ENCODE results near the gene TMEFF1.
"Not testable (repeated sequence)": the region's sequence is repeated elsewhere in the genome, so short reads cannot be mapped to it uniquely, and the experiment has no call there.

The TMEFF1 gene, protein sequence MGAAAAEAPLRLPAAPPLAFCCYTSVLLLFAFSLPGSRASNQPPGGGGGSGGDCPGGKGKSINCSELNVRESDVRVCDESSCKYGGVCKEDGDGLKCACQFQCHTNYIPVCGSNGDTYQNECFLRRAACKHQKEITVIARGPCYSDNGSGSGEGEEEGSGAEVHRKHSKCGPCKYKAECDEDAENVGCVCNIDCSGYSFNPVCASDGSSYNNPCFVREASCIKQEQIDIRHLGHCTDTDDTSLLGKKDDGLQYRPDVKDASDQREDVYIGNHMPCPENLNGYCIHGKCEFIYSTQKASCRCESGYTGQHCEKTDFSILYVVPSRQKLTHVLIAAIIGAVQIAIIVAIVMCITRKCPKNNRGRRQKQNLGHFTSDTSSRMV

GRCh38 chr9:100472788-100473275 is at the start of gene TMEFF1:
Gene TMEFF1 (plus strand): TSS chr9:100473149. CDS start chr9:100473545, 396 bp downstream.
- peak; percentile 71 for DNase-seq (ENCODE audit: low spot score)

DNA sequence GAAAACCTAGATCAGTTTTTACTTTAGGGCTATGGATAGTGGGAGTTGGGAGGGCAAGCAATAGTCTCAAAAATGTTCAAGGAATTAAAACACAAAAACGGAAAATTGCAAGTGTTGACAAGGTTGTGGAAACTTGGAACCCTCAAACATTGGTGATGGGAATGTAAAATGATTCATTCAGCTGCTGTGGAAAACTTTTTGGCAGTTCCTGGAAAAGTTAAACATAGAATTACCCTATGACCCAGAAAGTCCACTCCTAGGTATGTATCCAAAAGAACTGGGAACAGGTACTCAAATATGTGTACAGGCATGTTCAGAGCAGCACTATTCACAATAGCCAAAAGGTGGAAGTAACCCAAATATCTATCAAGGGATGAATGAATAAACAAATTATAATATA is 47.2 kb upstream of the TMEFF1 start:
- no peak for DNase-seq (ENCODE audit: low spot score)

GRCh38 chr9:100426189-100426529 is 46.8 kb upstream of the TMEFF1 start:
- DNase-seq (ENCODE audit: low spot score), result no peak

- peak; percentile 78 for DNase-seq (ENCODE audit: low spot score)
These were observed 46.2 kb upstream of the TMEFF1 start, which contains the start of gene MSANTD3 for GRCh38 chr9:100426530-100427365. Gene MSANTD3 (plus strand): TSS chr9:100427143. CDS start chr9:100441939, 14,796 bp downstream.

GRCh38 chr9:100427366-100428263 is 45.3 kb upstream of the TMEFF1 start:
- peak; percentile 54 for DNase-seq (ENCODE audit: low spot score)

DNA sequence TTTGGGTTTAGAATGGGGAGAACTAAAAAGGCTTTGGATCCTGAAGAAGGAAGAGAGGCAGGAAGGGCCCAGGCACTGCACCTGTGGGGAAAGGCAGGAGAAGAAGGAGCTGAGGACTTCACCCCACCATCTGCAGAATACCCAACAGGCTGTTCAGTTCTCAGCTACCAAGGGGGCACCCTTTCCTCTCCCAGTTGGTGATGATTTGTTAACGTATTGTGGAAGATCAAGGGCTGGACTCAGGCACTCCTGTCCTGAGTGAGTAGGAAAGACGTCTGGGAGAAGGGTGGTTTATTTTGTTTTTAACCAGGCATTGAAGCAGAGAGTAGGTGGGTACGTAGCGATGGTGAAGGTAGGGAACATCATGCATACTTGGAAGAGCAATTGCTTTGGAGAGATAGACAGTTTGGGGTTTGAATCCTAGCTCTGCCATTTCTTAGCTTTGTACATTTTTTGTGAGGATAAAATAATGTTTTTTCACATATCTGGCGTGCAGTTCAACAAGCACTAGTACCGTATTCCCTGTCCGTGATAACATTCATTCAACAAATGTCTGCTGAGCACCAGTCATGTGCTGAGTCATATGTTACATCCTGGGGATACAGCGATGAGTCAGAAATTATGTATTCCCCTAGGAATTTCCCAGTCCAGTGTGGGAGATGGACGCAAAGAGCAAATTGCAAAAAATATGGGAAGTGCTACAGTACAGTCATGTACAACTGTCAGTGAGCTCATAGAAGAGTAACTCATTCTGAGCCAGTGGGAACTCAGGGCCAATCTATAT is 43.9 kb upstream of the TMEFF1 start:
- DNase-seq (ENCODE audit: low spot score), result peak; percentile 96

DNA sequence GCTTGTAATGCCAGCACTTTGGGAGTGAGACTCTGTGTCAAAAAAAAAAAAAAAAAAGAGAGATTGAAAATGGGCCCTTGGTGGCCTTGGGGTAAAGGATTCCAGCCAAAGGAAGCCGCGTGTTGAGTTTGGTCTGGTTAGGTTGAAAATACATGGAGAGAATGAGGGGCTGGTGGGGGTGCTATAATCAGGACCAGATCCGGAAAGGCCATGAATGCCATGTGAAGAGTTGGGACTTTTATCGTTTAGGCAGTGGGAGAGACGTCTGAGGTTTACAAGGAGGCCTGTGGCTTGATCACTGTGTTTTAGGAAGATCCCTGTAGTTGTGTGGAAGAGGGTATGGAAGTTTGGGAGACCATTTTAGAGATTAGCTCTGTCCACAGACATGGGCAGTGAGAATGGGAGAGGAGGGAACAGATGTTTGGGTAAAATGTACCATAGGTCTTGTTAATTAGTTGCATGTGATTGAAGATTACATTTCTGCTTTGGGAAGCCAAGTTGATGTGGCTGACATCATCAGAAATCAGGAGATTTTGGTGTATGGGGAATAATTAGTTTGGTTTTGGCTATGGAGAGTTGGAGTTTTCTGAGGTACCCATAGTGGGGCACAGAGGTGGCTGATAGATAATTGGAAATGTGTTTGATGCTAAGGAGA is 42.5 kb upstream of the TMEFF1 start:
- no peak for DNase-seq (ENCODE audit: low spot score)

DNA sequence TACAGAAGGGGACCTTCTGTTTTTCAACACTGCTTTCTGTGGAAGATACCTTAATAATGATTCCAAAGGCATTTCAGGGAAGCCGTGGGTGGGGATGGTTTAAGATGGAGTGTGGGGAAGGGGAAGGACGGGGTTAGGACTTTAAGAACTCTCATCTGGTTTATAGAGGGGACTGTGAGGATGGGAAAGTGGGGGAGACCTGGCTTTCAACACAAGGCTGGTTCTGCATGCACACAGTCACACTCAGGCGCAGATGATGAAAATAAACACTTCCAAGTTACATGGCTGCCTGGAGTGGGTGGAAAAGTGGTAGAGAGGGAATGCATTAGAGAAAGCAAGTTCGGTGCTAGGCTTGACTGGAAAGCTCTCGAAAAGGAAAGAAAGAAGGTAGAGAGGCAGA is 41.1 kb upstream of the TMEFF1 start:
- DNase-seq (ENCODE audit: low spot score), result no peak

DNA sequence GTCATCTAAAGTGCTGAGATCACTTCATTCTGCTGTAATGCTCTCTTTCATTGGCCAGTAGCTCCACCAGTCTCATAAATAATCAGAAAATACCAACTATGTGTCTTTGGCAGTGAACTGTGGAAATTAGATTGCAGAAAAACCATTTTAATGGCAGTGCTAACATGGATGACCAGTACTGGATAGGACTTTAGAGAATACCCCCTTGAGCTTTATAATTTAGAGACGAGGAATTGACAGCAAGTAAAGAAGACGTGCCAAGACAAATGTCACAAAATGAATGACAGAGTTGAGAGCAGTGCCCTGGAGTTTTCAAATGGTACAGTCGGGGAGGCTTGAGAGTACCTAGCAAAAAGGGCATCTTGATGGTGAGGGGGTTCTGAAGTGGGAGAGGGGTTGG is 40.2 kb upstream of the TMEFF1 start:
- no peak for DNase-seq (ENCODE audit: low spot score)

DNA sequence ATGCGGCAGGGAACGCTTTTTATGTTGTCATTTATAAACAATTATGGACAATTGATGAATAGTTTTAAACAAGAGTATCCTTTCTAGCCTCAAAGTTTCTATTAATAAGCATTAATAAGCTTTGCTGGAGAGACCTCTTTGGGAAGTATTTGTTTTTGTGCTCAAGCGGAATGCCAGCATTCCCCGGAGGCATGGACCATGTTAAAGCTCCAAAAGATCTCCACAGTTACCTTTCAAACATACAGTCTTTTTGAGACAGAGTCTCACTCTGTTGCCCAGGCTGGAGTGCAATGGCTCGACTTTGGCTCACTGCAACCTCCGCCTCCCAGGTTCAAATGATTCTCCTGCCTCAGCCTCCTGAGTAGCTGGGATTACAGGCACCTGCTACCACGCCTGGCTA is 36.4 kb upstream of the TMEFF1 start:
- no peak for DNase-seq (ENCODE audit: low spot score)

DNA sequence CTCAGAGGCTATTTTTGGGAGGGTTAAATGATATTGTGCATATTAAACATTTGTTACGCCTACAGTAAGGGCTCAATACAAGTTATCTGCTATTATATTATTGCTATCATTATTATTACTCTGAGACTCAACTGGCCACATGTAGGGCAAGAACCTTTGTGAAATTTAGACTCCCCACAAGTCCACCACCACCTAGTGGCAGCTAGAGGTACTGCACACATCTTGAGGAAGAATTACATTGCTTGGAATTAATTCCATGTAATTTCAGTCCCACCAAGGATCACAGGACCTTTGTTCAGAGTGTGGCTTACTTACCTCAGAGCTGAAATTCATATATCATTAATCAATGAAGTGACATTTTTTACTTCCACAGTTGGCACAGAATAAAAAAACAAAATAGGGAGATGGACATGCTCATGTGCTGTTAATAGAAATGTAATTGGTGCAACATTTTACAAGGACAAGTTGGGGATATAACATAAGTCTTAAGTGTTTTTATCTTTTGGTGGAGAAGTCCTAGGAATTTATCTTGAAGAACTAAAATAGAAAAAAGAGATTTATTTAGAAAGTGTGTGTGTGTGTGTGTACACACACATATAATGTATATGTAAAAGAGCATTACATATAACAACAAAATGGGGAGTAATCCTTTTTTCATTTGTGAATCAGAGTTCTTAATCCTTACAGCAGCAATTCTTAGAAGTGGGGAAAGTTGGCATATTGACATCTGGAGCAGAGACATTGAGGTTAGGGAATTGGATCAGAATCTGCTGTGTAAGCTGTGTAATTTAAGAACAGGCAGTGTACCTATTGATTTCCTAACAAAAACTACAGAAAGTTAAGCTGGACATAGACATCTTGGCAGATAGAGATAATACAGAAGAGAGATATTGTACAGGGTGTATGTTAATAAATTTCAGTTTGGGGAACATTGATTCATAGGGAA is 34.8 kb upstream of the TMEFF1 start:
- DNase-seq (ENCODE audit: low spot score), result peak; percentile 70

DNA sequence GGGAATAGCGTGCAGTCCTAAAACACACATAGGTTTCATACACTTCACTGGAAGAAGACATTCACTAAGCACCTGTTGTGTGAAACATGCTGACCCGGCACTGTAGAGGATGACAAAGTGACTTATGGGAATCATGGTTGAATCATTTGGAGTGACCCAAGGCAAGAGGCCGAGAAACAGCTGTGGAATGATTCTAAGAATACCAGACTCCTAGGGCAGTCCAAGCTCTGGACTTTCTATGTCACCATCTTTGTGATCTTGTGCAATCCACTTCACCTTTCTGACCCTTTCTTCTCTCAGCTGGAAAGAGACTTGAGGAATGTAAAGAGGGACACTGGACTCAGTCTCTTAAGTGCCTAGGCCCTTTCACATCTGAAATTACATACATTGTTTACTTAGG is 32.9 kb upstream of the TMEFF1 start:
- peak; percentile 33 for DNase-seq (ENCODE audit: low spot score)

GRCh38 chr9:100440487-100440886 is 32.5 kb upstream of the TMEFF1 start:
- not testable (repeated sequence) for DNase-seq (ENCODE audit: low spot score)

- no peak for DNase-seq (ENCODE audit: low spot score)
These were observed 31.0 kb upstream of the TMEFF1 start for GRCh38 chr9:100441911-100442361.

- DNase-seq (ENCODE audit: low spot score), result no peak
These were observed 28.9 kb upstream of the TMEFF1 start for GRCh38 chr9:100443781-100444768.

GRCh38 chr9:100445161-100445902 is 27.6 kb upstream of the TMEFF1 start:
- DNase-seq (ENCODE audit: low spot score), result no peak

- DNase-seq (ENCODE audit: low spot score), result no peak
These were observed 26.9 kb upstream of the TMEFF1 start for GRCh38 chr9:100445903-100446549.

Measured in AG08395 (cell line).